Stimulated activated CD4-positive, alpha-beta T cell treated with anti-CD3 and anti-CD28 coated beads, Interleukin-4, amount 100 ng/mL, for 48 hours (primary cell): ENCODE data around the gene COL20A1.
"Not testable (repeated sequence)": the region's sequence is repeated elsewhere in the genome, so short reads cannot be mapped to it uniquely, and the experiment has no call there.

Source experiments
- DNase-seq, 2 donors: peaks; one replicate each; pipeline ENCODE4 v3.0.0-alpha.2; 2020; ENCODE audit warnings: low read depth in 2 of 2

The COL20A1 gene

GRCh38 chr20:63374504-63374903, 81.5 kb downstream of the COL20A1 start:
- DNase-seq, result no peak

GRCh38 chr20:63375438-63375837, 82.5 kb downstream of the COL20A1 start:
- DNase-seq, result no peak

DNA sequence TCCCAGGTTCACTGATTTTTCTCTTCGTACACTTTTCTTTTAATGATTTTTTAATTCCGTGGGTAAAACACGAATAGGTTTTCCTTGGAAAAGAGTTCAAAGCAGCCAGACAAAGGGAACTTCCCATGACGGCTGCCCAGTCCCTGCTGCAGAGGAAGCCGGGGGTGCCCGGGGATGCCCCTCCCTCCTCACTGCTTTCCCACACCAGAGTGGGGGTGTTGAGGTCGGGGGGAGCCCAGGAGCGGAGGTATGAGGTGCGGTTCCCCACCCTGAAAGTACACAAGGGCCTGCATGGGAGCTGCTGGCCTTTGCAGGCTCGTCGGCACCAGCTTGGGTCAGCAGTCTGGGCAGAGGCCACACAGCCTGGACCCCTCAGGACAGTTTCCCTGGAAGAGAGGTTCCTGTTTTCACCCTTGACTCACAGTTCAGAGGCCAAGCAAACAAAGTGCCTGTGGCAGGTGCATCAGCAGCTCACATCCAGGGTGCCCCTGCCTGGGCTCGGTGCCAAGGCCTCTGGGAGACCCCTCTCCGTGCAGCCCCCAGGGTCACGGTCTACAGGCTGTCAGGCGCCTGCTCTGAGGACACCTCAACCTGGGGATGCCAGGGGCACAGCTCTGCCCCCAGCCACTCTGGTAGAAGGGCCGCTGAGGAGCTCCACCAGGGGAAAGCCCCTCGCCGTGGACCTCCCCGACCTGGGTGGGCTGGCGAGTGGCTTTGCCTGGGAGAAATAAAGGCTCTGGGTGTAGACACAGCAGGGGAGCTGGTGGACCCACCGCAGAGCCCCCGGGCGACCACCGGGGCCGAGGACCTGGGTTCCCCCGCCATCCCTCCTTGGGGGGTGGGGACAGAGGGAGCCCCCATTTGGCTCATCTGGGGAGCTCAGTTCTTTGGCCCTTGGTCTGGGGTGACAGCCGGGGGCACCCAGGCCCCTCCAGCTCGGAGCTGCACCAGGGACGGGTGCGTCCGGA, 83.6 kb downstream of the COL20A1 start:
- DNase-seq, result no peak

GRCh38 chr20:63377256-63377941, 84.4 kb downstream of the COL20A1 start:
- DNase-seq, result no peak

DNA sequence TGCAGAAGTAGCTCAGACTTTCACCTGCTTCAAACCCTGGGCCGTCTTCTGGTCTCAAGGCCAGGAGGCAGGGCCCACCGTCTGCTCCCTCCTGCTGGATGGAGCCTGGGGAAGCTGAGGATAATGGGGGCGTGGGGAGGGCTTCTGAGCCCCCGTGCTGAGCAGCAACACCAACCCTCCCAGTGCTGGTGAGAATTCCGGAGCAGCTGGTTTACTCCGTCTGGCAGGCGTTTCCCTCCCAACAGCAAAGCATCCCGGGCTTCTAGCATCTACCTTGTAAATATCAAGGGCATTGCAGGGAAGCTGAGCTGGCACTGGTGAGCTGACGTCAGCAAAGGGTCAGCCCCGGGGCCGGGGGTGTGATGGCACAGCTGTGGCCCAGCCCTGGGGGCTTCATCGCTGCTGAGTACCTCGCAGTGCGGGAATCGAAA, 85.0 kb downstream of the COL20A1 start:
- DNase-seq, result no peak

DNA sequence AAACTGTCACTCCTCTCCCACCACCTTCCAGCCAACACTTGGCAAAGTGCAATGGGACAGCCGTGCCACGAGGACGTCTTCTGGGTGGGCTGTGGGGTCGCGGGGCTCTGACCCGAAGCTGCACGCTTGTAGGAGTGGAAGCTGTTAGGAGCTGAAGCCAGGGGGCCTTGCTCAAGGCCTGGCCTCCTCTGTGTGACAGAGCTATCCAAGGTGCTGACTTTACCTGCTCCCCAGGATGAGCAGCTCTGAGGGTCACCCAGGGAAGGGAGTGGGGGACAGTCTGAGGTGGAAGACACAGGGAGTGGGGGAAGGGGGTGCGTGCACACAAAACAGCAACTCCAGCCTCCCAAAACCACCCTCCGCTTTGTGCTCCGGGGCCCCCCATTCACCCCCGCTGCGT, 85.6 kb downstream of the COL20A1 start:
- DNase-seq, result no peak

GRCh38 chr20:63379296-63379695, 86.3 kb downstream of the COL20A1 start:
- no peak for DNase-seq

GRCh38 chr20:63379872-63380271, 86.9 kb downstream of the COL20A1 start:
- not testable (repeated sequence) for DNase-seq

- DNase-seq, result no peak
These were observed 87.4 kb downstream of the COL20A1 start for GRCh38 chr20:63380346-63380870.

DNA sequence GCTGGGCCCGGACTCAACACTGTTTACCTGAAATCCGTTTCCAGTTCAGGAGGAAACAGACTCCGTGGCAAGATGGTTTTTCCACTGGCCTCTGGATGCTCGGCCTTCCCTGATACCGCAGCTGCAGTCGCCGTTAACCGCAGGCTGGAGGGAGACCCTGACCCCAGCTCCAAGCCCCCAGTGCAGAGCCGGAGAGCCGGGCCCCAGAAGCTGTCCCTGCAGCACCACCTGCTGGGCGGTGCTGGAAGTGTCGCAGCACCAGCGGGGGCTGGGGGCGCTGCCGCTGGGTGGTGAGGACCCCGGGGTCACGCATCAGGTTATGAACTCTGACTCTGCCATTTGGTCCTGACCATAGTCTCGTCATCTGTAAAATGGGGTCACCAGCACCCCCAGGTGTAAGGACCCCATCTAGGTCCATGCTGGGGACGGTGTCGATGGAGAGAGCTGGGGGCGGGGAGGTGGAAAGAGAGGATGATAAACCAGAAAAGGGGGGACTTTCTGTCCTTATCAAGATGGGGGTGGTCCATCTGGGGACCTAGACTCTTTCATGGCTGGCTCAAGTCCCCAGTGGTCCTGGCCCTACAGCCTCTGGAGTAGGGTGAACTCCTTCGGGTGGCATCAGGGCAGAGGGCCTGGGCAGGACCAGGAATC, 88.9 kb downstream of the COL20A1 start:
- peak in 1 of 2 donors; percentile 38 for DNase-seq

GRCh38 chr20:63382551-63383300, 89.7 kb downstream of the COL20A1 start:
- no peak for DNase-seq

GRCh38 chr20:63383556-63383955, 90.6 kb downstream of the COL20A1 start:
- no peak for DNase-seq

DNA sequence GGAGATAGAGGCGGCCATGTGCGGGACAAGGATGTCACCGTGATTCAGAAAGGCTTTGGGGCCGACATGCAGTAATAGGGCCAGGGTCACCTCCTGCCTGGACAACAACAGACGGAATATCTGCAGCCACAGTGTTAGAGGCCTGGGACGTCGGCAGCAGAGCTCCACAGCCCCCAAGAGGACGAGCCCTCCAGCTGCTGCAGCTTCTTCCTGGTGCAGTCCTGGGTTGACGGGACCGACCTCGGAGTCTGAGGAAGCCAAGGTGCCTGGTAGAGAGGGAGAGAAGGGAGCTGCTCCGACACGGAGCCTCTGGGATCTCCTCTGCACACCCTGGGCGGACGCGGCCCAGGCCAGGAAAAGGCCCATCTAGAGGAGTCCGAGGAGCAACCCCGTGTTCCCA, 91.3 kb downstream of the COL20A1 start:
- DNase-seq, result no peak
